Fibroblast of lung (primary cell): ENCODE data around the gene STOML1. TPM values are rescaled to one million over a fixed set of nuclear protein-coding genes. Genes with fewer than 3 reads are reported as not detected.
A peak's percentile ranks its signal among the peaks of the same experiment; 100 is the strongest.
"Not testable (repeated sequence)": the region's sequence is repeated elsewhere in the genome, so short reads cannot be mapped to it uniquely, and the experiment has no call there.

Source experiments
- DNase-seq, 2 donors: peaks; one replicate each; pipeline versions ENCODE4 v3.0.0 to v3.0.0-alpha.2; 2010; ENCODE audit warnings: low read depth in 2 of 2
- H2AFZ ChIP-seq: 2 replicates; pipeline ENCODE4 v1.5.1; 2012; ENCODE audit warnings: low read length, control low read depth, inconsistent platforms
- H3K27ac ChIP-seq: 2 replicates; pipeline ENCODE4 v1.5.1; 2011; ENCODE audit warnings: low read length, control low read depth; ENCODE audit not compliant: insufficient read depth
- H3K27me3 ChIP-seq: 2 replicates; pipeline ENCODE4 v1.5.1; 2011; ENCODE audit warnings: mild to moderate bottlenecking, low read length; ENCODE audit not compliant: control insufficient read depth, insufficient read depth
- H3K36me3 ChIP-seq: 2 replicates; pipeline ENCODE4 v1.5.1; 2011; ENCODE audit warnings: low read length; ENCODE audit not compliant: control insufficient read depth, insufficient read depth
- H3K4me1 ChIP-seq: 2 replicates; pipeline ENCODE4 v1.5.1; 2011; ENCODE audit warnings: low read length; ENCODE audit not compliant: control insufficient read depth, insufficient read depth; ENCODE audit errors: extremely low read depth
- H3K4me2 ChIP-seq: 2 replicates; pipeline ENCODE4 v1.5.1; 2011; ENCODE audit warnings: low read length, control low read depth; ENCODE audit not compliant: insufficient read depth; ENCODE audit errors: extremely low read depth
- H3K4me3 ChIP-seq, 4 experiments: fragments of 200-600 bp in 1 of 4; sonication (generic) in 1 of 4; replicated peaks in 1 of 4; 2 replicates each; pipeline ENCODE4 v1.5.1; 2011 to 2016; ENCODE audit warnings: low read length in 4 of 4, low read depth in 3 of 4, mild to moderate bottlenecking in 3 of 4, control low read depth in 2 of 4, inconsistent platforms in 1 of 4, mixed read lengths in 1 of 4; ENCODE audit not compliant: insufficient read depth in 1 of 4; ENCODE audit errors: control extremely low read depth in 1 of 4
- H3K79me2 ChIP-seq: 2 replicates; pipeline ENCODE4 v1.5.1; 2012; ENCODE audit warnings: mild to moderate bottlenecking, low read length, inconsistent platforms; ENCODE audit not compliant: control insufficient read depth, insufficient read depth
- H3K9ac ChIP-seq: 2 replicates; pipeline ENCODE4 v1.5.1; 2011; ENCODE audit warnings: mild to moderate bottlenecking, low read length, control low read depth; ENCODE audit not compliant: insufficient read depth
- H3K9me3 ChIP-seq: 2 replicates; pipeline ENCODE4 v1.5.1; 2012; ENCODE audit warnings: low read depth, low read length; ENCODE audit not compliant: control insufficient read depth, insufficient read depth
- H4K20me1 ChIP-seq: 2 replicates; pipeline ENCODE4 v1.5.1; 2011; ENCODE audit warnings: low read length; ENCODE audit not compliant: control insufficient read depth, insufficient read depth; ENCODE audit errors: extremely low read depth
- EZH2 ChIP-seq: IDR thresholded peaks from 2 replicates; pipeline ENCODE4 v1.5.1; 2012; ENCODE audit warnings: low read length, control low read depth, mild to moderate bottlenecking; ENCODE audit errors: missing control alignments
- polyA plus RNA-seq, 2 donors: library from polyadenylated mRNA; depleted of rRNA in 1 of 2; stranded (reverse) in 1 of 2; unstranded in 1 of 2; fragments of >200 nt; gene quantifications; 2 replicates each; pipeline ENCODE4 v1.2.1, GENCODE V29; 2011 to 2012; ENCODE audit warnings: missing spikeins in 1 of 2
- total RNA-seq: library from RNA; depleted of rRNA; stranded (reverse); fragments of >200 nt; gene quantifications from 2 replicates; pipeline ENCODE4 v1.2.1, GENCODE V29; 2014
- TF ChIP-seq, protein P1 (sequence below), 2 donors: IDR thresholded peaks in 1 of 2; conservative IDR thresholded peaks in 1 of 2; 1 replicate in 1 of 2; 2 replicates in 1 of 2; pipeline ENCODE4 v1.5.1; 2011 to 2012; ENCODE audit warnings: low read length in 2 of 2, control low read depth in 1 of 2, inconsistent platforms in 1 of 2, low read depth in 1 of 2, mild to moderate bottlenecking in 1 of 2

The STOML1 gene
- total and polyA plus RNA-seq, 2 donors (not counting 1 experiment from before 2014, with no cell fraction given), result 9.8 to 24.8 TPM

DNA sequence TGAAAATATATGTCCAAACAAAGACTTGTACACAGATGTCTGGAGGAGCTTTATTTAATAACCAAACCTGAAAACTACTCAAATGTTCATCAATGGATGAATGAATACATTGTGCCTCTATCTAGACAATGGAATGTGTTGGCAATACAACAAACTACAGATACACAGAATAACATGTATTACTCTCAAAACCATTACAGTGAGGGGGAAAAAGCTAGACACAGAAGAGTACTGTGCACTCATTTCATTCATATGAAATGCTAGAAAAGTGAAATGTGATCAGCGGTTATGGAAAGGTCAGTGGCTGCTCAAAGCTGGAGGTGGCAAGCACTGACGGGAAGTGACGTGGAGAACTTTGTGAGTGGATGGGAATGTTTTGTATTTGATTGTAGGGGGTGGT, 13.2 kb downstream of the STOML1 start:
- no peaks in the 10 kb centered on the region for H3K79me2 ChIP-seq
- H2AFZ ChIP-seq, result no peak overlapping the region

DNA sequence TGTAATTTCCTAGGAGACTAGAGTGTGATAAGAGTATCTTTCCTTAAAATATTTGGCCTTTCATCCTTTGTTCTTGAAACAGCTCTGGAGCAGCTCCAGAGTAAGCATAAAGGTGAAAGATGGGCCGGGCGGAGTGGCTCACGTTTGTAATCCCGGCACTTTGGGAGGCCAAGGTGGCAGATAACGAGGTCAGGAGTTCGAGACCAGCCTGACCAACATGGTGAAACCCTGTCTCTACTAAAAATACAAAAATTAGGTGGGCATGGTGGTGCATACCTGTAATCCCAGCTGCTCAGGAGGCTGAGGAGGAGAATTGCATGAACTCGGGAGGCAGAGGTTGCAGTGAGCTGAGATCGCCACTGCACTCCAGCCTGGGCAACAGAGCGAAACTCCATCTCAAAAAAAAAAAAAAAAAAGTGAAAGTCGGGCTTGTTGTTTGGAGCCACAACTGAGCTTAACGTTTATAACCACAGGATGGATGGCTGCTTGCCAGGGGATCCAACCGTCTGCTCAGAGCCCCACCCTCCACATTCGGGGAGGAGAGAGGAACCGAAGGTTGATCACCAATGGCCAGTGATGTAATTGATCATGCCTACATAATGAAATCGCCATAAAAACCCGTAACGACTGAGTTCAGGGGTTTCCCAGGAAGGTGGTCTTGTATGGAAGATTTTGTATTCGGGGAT, 16.5 kb downstream of the STOML1 start:
- not testable (repeated sequence) for H3K27ac ChIP-seq, H3K36me3 ChIP-seq, H3K79me2 ChIP-seq, H3K27me3 ChIP-seq, H3K9me3 ChIP-seq, H3K4me1 ChIP-seq, H3K9ac ChIP-seq, H2AFZ ChIP-seq, H3K4me3 ChIP-seq, H4K20me1 ChIP-seq
- peak overlapping the region; percentile 26 for H3K4me2 ChIP-seq
- peak; percentile 53 to 74 for DNase-seq

More for the DNA sequence above, 13.2 kb downstream of the STOML1 start:
- DNase-seq, result no peak
- TF ChIP-seq EZH2, result no peak
- Histone ChIP-seq H3K4me1 (peaks cover 25% of the 10 kb centered on the region), H3K27ac (no peak overlapping the region), H3K4me3 (no peak overlapping the region), H4K20me1 (no peaks in the 10 kb centered on the region), H3K9me3 (no peaks in the 10 kb centered on the region), H3K9ac (no peak overlapping the region), H3K27me3 (no peaks in the 10 kb centered on the region), H3K4me2 (no peak overlapping the region), H3K36me3 (peaks cover 2% of the 10 kb centered on the region)

DNA sequence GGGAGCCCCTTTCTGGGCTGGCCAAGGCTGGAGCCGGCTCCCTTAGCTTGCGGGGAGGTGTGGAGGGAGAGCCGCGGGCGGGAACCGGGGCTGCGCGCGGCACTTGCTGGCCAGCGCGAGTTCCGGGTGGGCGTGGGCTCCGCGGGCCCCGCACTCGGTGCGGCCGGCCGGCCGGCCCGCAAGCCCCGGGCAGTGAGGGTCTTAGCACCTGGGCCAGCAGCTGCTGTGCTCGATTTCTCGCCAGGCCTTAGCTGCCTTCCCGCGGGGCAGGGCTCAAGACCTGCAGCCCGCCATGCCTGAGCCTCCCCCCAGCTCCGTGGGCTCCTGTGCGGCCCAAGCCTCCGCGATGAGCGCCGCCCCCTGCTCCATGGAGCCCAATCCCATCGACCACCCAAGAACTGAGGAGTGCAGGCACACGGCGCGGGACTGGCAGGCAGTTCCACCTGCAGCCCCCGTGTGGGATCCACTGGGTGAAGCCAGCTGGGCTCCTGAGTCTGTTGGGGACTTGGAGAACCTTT, 18.4 kb downstream of the STOML1 start:
- H3K4me1 ChIP-seq, H2AFZ ChIP-seq, H3K9me3 ChIP-seq, H3K9ac ChIP-seq, H4K20me1 ChIP-seq, H3K4me3 ChIP-seq, H3K79me2 ChIP-seq, H3K27me3 ChIP-seq, DNase-seq, H3K4me2 ChIP-seq, H3K27ac ChIP-seq, H3K36me3 ChIP-seq: not testable (repeated sequence)

DNA sequence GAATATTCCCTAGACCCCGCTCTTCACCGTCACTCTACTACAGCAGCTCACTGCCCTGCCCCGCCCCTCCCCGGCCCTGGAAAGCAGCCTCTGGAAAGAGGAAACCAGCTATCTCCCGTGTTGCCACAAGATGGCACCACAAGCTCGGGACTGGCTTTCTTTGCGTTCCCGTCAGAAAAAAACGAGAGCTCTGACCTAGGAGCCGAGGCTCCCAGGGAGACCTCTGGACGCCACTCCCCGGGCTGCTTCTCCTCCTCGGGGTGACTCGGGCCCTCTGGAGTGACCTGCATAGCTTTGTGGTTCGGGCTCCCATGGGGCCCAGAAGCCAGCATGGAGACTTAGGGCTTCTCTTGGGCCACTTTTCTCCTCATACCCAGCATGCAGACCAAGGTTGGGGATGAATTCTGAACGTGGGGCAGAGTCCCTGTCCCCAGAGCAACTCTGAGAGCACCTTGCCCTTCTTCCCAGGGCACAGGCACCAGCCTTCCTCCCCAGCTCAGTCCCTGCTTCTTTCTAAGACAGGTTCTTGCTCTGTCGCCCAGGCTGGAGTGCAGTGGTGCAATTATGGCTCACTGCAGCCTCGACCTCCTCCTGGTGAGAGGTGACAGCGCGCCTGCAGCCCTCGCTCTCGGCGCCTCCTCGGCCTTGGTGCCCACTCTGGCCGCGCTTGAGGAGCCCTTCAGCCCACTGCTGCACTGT, 19.0 kb downstream of the STOML1 start:
- Histone ChIP-seq H2AFZ (peak overlapping the region; percentile 70), H3K4me3 (no peak overlapping the region), H3K9me3 (no peaks in the 10 kb centered on the region), H3K27me3 (no peaks in the 10 kb centered on the region), H3K36me3 (no peaks in the 10 kb centered on the region), H3K27ac (no peak overlapping the region), H3K9ac (no peak overlapping the region), H3K79me2 (no peaks in the 10 kb centered on the region), H3K4me1 (peaks cover 8% of the 10 kb centered on the region), H4K20me1 (no peaks in the 10 kb centered on the region), H3K4me2 (peak overlapping the region; percentile 77)
- peak; percentile 59 to 81 for DNase-seq
- no peak for TF ChIP-seq EZH2
- TF ChIP-seq, protein P1, sequence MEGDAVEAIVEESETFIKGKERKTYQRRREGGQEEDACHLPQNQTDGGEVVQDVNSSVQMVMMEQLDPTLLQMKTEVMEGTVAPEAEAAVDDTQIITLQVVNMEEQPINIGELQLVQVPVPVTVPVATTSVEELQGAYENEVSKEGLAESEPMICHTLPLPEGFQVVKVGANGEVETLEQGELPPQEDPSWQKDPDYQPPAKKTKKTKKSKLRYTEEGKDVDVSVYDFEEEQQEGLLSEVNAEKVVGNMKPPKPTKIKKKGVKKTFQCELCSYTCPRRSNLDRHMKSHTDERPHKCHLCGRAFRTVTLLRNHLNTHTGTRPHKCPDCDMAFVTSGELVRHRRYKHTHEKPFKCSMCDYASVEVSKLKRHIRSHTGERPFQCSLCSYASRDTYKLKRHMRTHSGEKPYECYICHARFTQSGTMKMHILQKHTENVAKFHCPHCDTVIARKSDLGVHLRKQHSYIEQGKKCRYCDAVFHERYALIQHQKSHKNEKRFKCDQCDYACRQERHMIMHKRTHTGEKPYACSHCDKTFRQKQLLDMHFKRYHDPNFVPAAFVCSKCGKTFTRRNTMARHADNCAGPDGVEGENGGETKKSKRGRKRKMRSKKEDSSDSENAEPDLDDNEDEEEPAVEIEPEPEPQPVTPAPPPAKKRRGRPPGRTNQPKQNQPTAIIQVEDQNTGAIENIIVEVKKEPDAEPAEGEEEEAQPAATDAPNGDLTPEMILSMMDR (conservative IDR thresholded peaks at IDR 0.05 in 1 of 2, IDR thresholded peaks at IDR 0.05 in 1 of 2; ENCODE audit: low read depth in 1 of 2, low read length in 2 of 2), result peak; percentile 87 to 88
